T-helper 17 cell (primary cell): Measurements from ENCODE around the gene URM1. TPM values are rescaled to one million over a fixed set of nuclear protein-coding genes. Genes with fewer than 3 reads are reported as not detected.
"Not testable (repeated sequence)": the region's sequence is repeated elsewhere in the genome, so short reads cannot be mapped to it uniquely, and the experiment has no call there.

Experiments used
- ATAC-seq: fragments of 150-1000 bp; cut with Tn5 transposase; 2 replicates; pipeline ENCODE4 v1.10.0; 2021; ENCODE audit warnings: mild to moderate bottlenecking, moderate library complexity
- DNase-seq, 3 donors: peaks; one replicate each; pipeline versions ENCODE4 v3.0.0 to v3.0.0-alpha.2; 2020 to 2021
- H3K9me3 ChIP-seq: one replicate; pipeline ENCODE4 v1.7.0; 2013; ENCODE audit warnings: low read length, mild to moderate bottlenecking; ENCODE audit not compliant: control insufficient read depth, poor library complexity, severe bottlenecking
- H3K27ac Mint-ChIP-seq: one replicate; pipeline ENCODE4 v1.8.0; 2022; ENCODE audit warnings: mild to moderate bottlenecking, moderate library complexity, mixed read lengths
- H3K27me3 Mint-ChIP-seq: one replicate; pipeline ENCODE4 v1.8.0; 2022; ENCODE audit warnings: mixed read lengths
- H3K36me3 Mint-ChIP-seq: one replicate; pipeline ENCODE4 v1.8.0; 2022; ENCODE audit warnings: low read depth, mixed read lengths
- H3K4me1 Mint-ChIP-seq: one replicate; pipeline ENCODE4 v1.8.0; 2022; ENCODE audit warnings: mild to moderate bottlenecking, mixed read lengths
- H3K4me3 Mint-ChIP-seq: one replicate; pipeline ENCODE4 v1.8.0; 2022; ENCODE audit warnings: mild to moderate bottlenecking, moderate library complexity, mixed read lengths
- total RNA-seq, 4 donors: library from RNA in 2 of 4; stranded (reverse) in 2 of 4; gene quantifications; one replicate each; pipeline ENCODE4 v1.2.3 and lab custom pipeline; 2022 to 2026

Gene URM1
- total RNA-seq (10 to 100 TPM; 29.5 to 43.3 TPM), total RNA-seq (lab: John Stamatoyannopoulos, UW) (25.0 to 52.0 reads per million in 2 donors)

DNA sequence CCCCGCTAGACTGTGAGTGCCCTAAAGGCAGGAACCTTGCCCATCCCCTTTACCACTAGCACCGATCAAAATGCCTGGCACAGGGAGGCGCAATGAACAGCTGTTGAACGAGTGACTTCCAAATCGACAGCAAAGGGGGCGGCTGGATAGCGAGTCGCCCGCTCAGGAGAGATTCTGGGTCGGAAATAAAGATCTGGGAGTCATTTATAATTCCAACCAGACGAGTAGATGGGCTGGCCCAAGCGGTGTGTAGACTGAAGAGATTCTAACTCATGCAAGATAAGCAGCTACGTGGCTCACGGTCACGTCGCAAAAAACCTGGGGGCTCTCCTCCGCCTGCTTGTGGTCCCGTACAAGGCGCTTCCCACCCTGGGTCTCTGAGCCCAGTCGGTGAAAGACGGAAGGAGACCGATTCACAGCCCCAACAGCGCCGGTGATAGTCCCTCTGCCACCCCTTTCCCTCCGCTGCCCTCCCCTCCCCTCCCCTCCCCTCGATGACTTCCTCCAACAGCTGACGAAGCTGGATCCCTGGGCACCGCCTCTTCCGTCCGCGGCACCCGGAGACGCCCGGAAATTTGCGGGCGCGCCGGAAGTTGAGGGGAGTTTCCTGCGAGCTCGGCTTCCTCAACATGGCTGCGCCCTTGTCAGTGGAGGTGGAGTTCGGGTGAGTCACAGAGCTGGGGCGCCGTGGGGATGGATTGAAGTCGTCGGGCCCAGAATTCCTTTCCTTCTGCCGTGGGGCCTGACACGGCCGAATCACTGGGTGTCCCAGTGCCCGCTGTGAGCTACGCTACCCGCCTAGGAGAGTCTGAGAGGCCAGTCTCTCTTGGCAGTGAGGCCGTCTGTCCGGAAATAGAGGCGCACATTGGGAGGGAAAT lies at the start of gene URM1:
Gene URM1, plus strand, starts transcription at position 623 of the 878 bp plus-strand sequence. Its CDS starts 7 bp downstream, at position 630.
- peak within 1 kb of the TSS; percentile 95 for H3K4me3 Mint-ChIP-seq
- H3K4me1 Mint-ChIP-seq, result peaks cover 35% of the 10 kb centered on the region
- no peaks in the 10 kb centered on the region for H3K9me3 ChIP-seq
- H3K36me3 Mint-ChIP-seq, result peaks cover 4% of the 10 kb centered on the region
- peak; percentile 98 for ATAC-seq
- peak within 1 kb of the TSS; percentile 96 for H3K27ac Mint-ChIP-seq
- H3K27me3 Mint-ChIP-seq, result peaks cover 5% of the 10 kb centered on the region
- peak; percentile 92 to 96 (median 93) for DNase-seq

DNA sequence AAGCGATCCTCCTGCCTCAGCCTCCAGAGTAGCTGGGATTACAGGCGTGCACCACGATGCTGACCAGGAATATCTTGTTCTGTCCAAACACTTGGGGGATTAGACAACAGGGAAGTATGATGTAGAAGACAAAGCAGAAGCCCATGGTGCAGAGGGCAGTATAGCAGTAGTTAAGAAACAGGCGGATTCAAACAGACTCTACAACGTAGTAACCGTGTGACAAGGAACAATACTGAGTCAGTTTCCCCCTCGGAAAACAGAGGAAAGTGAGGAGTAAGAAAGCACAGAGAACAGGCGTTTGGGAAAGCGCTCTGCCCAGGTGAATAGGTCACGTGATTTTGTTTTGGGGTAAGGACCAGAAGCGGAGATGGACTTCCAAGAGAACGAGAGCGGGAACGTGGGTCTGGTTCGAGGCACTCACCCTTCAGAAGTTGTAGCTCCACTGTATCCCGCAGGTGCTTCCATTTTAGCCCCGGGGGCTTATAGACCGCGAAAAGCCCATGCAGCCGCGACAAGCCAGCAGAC lies 49.2 kb upstream of the URM1 start:
- H3K9me3 ChIP-seq, result no peaks in the 10 kb centered on the region
- Mint-ChIP-seq H3K4me1 (peaks cover 21% of the 10 kb centered on the region), H3K27ac (peak overlapping the region; percentile 95), H3K36me3 (peaks cover 4% of the 10 kb centered on the region), H3K4me3 (peak overlapping the region; percentile 94), H3K27me3 (no peaks in the 10 kb centered on the region)
- ATAC-seq (no peak), DNase-seq (no peak)

GRCh38 chr9:128322404-128323211 lies 48.6 kb upstream of the URM1 start, which contains the start of the genes COQ4 and TRUB2:
Gene COQ4, plus strand, starts transcription at chr9:128322839. Its CDS starts 20 bp downstream, at chr9:128322859.
Gene TRUB2, minus strand, starts transcription at chr9:128322447. Its CDS starts 39 bp downstream, at chr9:128322408.
- ATAC-seq (peak; percentile 90), DNase-seq (peak; percentile 85 to 88 (median 87))
- H3K36me3 Mint-ChIP-seq, result peaks cover 2% of the 10 kb centered on the region
- H3K4me3 Mint-ChIP-seq, result peak within 1 kb of the TSS; percentile 94
- H3K9me3 ChIP-seq, result no peaks in the 10 kb centered on the region
- H3K4me1 Mint-ChIP-seq, result peaks cover 22% of the 10 kb centered on the region
- no peaks in the 10 kb centered on the region for H3K27me3 Mint-ChIP-seq
- H3K27ac Mint-ChIP-seq, result peak within 1 kb of the TSS; percentile 95

GRCh38 chr9:128323212-128323730 lies 47.9 kb upstream of the URM1 start:
- Mint-ChIP-seq H3K4me1 (peaks cover 26% of the 10 kb centered on the region), H3K27ac (peak overlapping the region; percentile 95), H3K27me3 (no peaks in the 10 kb centered on the region), H3K4me3 (peak overlapping the region; percentile 94), H3K36me3 (peaks cover 2% of the 10 kb centered on the region)
- H3K9me3 ChIP-seq, result no peaks in the 10 kb centered on the region
- no peak for DNase-seq
- no peak for ATAC-seq

GRCh38 chr9:128323791-128324190 lies 47.4 kb upstream of the URM1 start:
- DNase-seq, result no peak
- no peak for ATAC-seq
- Mint-ChIP-seq H3K36me3 (peaks cover 2% of the 10 kb centered on the region), H3K27ac (peak overlapping the region; percentile 95), H3K27me3 (no peaks in the 10 kb centered on the region), H3K4me3 (peak overlapping the region; percentile 94), H3K4me1 (peaks cover 26% of the 10 kb centered on the region)
- H3K9me3 ChIP-seq, result no peaks in the 10 kb centered on the region

DNA sequence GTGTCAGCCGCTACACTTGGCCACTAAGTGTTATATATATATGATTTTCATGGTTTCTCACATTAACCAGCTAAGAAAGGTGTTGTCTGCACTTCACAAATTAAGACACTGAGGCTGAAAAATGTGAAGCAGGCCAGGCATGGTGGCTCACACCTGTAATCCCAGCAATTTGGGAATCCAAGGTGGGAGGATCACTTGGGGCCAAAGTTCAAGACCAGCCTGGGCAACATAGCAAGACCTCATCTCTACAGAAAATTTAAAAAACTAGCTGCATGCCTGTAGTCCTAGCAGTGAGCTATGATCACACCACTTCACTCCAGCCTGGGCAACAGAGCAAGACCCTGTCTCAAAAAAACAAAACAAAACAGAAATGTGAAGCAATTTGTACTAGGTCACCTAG lies 46.8 kb upstream of the URM1 start:
- no peaks in the 10 kb centered on the region for H3K9me3 ChIP-seq
- ATAC-seq (no peak), DNase-seq (no peak)
- Mint-ChIP-seq H3K27ac (no peak overlapping the region), H3K4me3 (peak overlapping the region; percentile 19), H3K36me3 (peaks cover 2% of the 10 kb centered on the region), H3K4me1 (peaks cover 26% of the 10 kb centered on the region), H3K27me3 (no peaks in the 10 kb centered on the region)

- Mint-ChIP-seq H3K4me3 (no peak overlapping the region), H3K36me3 (peaks cover 2% of the 10 kb centered on the region), H3K27me3 (no peaks in the 10 kb centered on the region), H3K4me1 (peaks cover 26% of the 10 kb centered on the region), H3K27ac (peak overlapping the region; percentile 24)
- H3K9me3 ChIP-seq, result no peaks in the 10 kb centered on the region
- ATAC-seq (no peak), DNase-seq (no peak)
These were observed 45.5 kb upstream of the URM1 start for GRCh38 chr9:128325629-128326028.

DNA sequence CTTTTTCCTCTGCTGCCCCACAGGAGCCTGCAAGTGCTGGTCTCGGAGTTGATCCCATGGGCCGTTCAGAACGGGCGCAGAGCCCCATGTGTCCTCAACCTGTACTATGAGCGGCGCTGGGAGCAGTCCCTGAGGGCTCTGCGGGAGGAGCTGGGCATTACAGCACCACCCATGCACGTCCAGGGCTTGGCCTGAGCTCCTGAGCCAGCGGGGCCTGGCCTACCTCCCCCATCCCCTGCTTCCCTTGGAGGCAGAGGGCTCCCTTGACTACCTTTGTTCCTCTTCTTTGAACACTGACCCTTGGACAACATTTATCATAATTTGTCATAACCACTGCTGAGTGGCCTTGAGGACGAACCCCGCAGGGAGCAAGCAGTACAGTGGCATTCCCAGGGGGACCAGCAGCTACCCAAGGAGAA lies 37.7 kb upstream of the URM1 start:
- ATAC-seq, result no peak
- Mint-ChIP-seq H3K4me3 (no peak overlapping the region), H3K27ac (no peak overlapping the region), H3K36me3 (no peaks in the 10 kb centered on the region), H3K27me3 (no peaks in the 10 kb centered on the region), H3K4me1 (no peaks in the 10 kb centered on the region)
- H3K9me3 ChIP-seq, result no peaks in the 10 kb centered on the region
- no peak for DNase-seq

DNA sequence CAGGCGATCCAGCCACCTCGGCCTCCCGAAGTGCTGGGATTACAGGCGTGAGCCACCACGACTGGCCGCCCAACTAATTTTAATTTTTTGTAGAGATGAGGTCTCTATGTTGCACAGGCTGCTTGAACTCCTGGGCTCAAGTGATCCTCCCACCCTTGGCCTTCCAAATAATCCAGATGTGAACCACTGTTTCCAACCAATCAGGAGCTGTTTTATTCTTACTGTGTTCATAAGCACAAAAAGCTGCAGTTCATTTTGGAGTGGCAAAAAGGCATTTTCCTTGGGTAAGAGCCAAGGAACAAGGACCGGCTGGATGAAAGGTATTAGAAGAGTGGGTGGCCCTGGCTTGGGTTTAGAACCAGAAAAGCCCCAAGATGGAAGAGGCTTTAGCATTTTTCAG lies 36.0 kb upstream of the URM1 start:
- Mint-ChIP-seq H3K27me3 (no peaks in the 10 kb centered on the region), H3K36me3 (no peaks in the 10 kb centered on the region), H3K27ac (no peak overlapping the region), H3K4me3 (no peak overlapping the region), H3K4me1 (no peaks in the 10 kb centered on the region)
- DNase-seq (no peak), ATAC-seq (no peak)
- no peaks in the 10 kb centered on the region for H3K9me3 ChIP-seq

GRCh38 chr9:128335914-128336313 lies 35.3 kb upstream of the URM1 start:
- no peaks in the 10 kb centered on the region for H3K4me1 Mint-ChIP-seq
- no peaks in the 10 kb centered on the region for H3K9me3 ChIP-seq
- no peak for ATAC-seq
- no peaks in the 10 kb centered on the region for H3K36me3 Mint-ChIP-seq
- no peak overlapping the region for H3K27ac Mint-ChIP-seq
- DNase-seq, result no peak
- no peaks in the 10 kb centered on the region for H3K27me3 Mint-ChIP-seq
- H3K4me3 Mint-ChIP-seq, result no peak overlapping the region

DNA sequence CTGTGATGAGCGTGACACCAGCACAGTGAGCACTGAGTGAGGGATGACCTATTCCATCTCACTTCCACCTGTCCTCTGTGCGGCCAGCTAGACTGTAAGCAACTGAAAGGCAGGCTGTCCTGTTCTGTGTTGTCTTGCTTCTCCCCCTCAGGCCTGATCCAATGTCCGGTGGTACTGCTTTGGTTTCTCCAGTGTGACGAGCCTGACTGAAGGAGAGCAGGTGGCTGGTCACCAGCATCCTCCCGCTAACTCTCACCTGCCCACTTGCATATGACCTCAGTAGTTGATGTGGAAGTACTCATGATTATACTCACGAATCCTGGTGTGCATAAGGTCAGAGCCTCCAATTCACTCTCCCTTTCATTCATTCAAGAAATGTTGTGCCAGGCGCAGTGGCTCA lies 33.2 kb upstream of the URM1 start:
- Mint-ChIP-seq H3K27ac (no peak overlapping the region), H3K36me3 (no peaks in the 10 kb centered on the region), H3K4me3 (no peak overlapping the region), H3K27me3 (no peaks in the 10 kb centered on the region), H3K4me1 (peaks cover 5% of the 10 kb centered on the region)
- H3K9me3 ChIP-seq, result no peaks in the 10 kb centered on the region
- DNase-seq (no peak), ATAC-seq (no peak)

DNA sequence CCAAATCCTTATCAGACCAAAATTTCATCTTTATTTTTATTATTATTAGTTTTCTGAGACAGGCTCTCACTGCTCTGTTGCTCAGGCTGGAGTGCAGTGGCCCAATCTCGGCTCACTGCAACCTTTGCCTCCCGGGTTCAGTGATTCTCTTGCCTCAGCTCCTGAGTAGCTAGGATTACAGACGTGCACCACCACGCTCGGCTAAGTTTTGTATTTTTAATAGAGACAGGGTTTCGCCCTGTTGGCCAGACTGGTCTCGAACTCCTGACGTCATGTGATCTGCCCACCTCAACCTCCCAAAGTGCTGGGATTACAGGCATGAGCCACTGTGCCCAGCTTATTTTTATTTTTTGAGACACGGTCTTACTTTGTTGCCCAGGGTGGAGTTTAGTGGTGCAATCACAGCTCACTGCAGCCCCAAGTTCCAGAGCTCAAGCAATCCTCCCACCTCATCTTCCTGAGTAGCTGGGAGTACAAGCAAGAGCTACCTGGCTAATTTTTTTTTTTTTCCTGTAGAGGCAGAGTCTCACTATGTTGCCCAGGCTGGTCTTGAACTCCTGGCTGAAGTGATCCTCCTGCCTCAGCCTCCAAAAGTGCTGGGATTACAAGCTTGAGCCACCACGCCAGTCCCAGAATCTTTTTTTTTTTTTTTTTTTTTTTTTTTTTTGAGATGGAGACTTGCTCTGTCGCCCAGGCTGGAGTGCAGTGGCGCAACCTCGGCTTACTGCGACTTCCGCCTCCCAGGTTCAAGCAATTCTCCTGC lies 32.1 kb upstream of the URM1 start:
- H3K36me3 Mint-ChIP-seq, H3K4me1 Mint-ChIP-seq, H3K27ac Mint-ChIP-seq, H3K9me3 ChIP-seq, DNase-seq, ATAC-seq, H3K27me3 Mint-ChIP-seq: not testable (repeated sequence)
- H3K4me3 Mint-ChIP-seq, result peak overlapping the region; percentile 97
